Stimulated activated CD4-positive, alpha-beta T cell treated with anti-CD3 and anti-CD28 coated beads, TNF-alpha, amount 100 ng/mL, for 24 hours (primary cell): ENCODE results near the gene VEPH1.

ENCODE experiments used
- DNase-seq, 3 experiments: peaks; one replicate each; pipeline ENCODE4 v3.0.0-alpha.2; 2020; ENCODE audit warnings: low read depth in 3 of 3

VEPH1 gene

GRCh38 chr3:157429708-157430107, 73.5 kb downstream of the VEPH1 start:
- DNase-seq = no peak

GRCh38 chr3:157428853-157429252, 74.4 kb downstream of the VEPH1 start:
- DNase-seq = no peak

- no peak for DNase-seq
These were observed 75.3 kb downstream of the VEPH1 start for GRCh38 chr3:157427901-157428300.

- DNase-seq = no peak
These were observed 79.9 kb downstream of the VEPH1 start for GRCh38 chr3:157423337-157423736.

GRCh38 chr3:157420606-157421130, 82.5 kb downstream of the VEPH1 start:
- DNase-seq = no peak

GRCh38 chr3:157418104-157418503, 85.1 kb downstream of the VEPH1 start:
- no peak for DNase-seq

GRCh38 chr3:157417247-157417646, 86.0 kb downstream of the VEPH1 start:
- DNase-seq = no peak

- DNase-seq = no peak
These were observed 86.7 kb downstream of the VEPH1 start for GRCh38 chr3:157416347-157417087.

- no peak for DNase-seq
These were observed 88.4 kb downstream of the VEPH1 start for GRCh38 chr3:157414861-157415260.

GRCh38 chr3:157412323-157412855, 90.8 kb downstream of the VEPH1 start:
- no peak for DNase-seq

GRCh38 chr3:157410945-157411344, 92.3 kb downstream of the VEPH1 start:
- no peak for DNase-seq

GRCh38 chr3:157409516-157409915, 93.7 kb downstream of the VEPH1 start:
- no peak for DNase-seq

- no peak for DNase-seq
These were observed 94.6 kb downstream of the VEPH1 start for GRCh38 chr3:157408499-157409149.

GRCh38 chr3:157407769-157408168, 95.4 kb downstream of the VEPH1 start:
- no peak for DNase-seq

- DNase-seq = no peak
These were observed 96.8 kb downstream of the VEPH1 start for GRCh38 chr3:157406394-157406793.

GRCh38 chr3:157405457-157405856, 97.8 kb downstream of the VEPH1 start:
- DNase-seq = no peak

GRCh38 chr3:157404381-157404780, 98.8 kb downstream of the VEPH1 start:
- no peak for DNase-seq

GRCh38 chr3:157398598-157398997, 104.6 kb downstream of the VEPH1 start:
- no peak for DNase-seq

- no peak for DNase-seq
These were observed 108.8 kb downstream of the VEPH1 start for GRCh38 chr3:157394411-157394810.

GRCh38 chr3:157393113-157393512, 110.1 kb downstream of the VEPH1 start:
- DNase-seq = no peak

- no peak for DNase-seq
These were observed 111.1 kb downstream of the VEPH1 start for GRCh38 chr3:157392104-157392503.

GRCh38 chr3:157390713-157391515, 112.3 kb downstream of the VEPH1 start:
- DNase-seq = no peak
